HG03060 (cell line): Measurements from ENCODE around the gene KRTAP2-3.
"Not testable (repeated sequence)": the region's sequence is repeated elsewhere in the genome, so short reads cannot be mapped to it uniquely, and the experiment has no call there.

Experiments
- ATAC-seq: cut with Tn5 transposase; IDR thresholded peaks from one replicate; pipeline ENCODE4 v1.9.1; 2021; ENCODE audit warnings: low read depth, moderate number of reproducible peaks; ENCODE audit not compliant: unreplicated experiment

Gene KRTAP2-3, protein sequence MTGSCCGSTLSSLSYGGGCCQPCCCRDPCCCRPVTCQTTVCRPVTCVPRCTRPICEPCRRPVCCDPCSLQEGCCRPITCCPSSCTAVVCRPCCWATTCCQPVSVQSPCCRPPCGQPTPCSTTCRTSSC

DNA sequence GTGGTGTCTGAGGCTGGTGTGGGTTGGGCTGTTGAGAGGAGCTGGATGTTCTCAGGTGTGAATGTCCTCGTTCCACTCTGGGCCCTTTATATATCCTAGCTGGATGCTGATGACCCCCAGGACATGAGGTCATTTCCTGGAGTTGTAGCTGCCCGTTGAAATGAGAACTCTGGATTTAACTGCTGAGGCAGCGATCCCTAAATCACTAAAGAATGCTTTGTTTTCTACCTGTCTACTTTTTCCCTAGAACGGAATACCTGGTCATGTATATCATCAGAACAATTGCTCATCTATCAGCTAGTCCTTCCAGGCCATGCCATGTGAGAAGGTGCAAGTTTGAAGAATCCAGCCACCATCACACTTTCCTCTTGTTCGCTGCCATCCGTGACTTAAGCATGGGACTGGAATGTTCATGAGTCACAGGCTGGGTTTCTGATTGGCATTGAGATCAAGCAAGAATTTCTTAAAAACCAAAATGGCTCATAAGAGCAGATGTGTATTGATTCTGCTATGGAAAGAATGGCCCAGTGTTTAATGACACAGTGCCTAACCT is at the start of gene KRTAP2-3:
Gene KRTAP2-3 (minus strand): TSS at position 63 of the 553 bp plus-strand sequence. CDS start 64 bp downstream, outside the sequence.
- no peak for ATAC-seq

- not testable (repeated sequence) for ATAC-seq
These were observed 48.9 kb upstream of the KRTAP2-3 start for GRCh38 chr17:41108728-41109386.

DNA sequence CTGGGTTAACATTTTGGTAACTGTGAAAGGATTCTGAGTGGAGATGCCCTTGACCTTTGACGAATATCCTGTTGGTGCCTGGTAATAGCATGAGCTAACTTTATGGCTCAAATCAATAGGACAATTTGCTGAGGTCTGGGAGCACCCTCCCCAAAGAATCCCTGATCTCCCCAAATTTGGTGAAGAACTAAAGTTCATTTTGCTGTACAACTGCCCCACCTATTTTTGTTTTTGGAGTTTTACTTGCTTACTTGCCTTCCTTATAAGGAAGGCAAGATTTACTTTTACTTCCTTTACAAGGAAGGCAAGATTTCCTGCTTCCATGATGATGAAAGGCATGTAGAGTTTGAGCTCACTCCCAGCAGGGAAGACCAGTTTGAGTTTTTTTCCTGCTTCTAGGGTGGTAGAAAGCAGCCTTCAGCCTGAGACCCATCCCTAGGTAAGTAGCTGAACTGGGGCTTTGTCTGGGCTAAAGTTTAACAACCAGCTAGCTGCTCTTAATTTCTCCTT is 48.1 kb upstream of the KRTAP2-3 start:
- ATAC-seq: no peak

- not testable (repeated sequence) for ATAC-seq
These were observed 45.4 kb upstream of the KRTAP2-3 start, which contains the start of gene KRTAP4-9 for GRCh38 chr17:41105347-41105746. TSS of gene KRTAP4-9 (plus strand) at chr17:41105389. CDS start at chr17:41105389, 0 bp downstream.

- ATAC-seq: not testable (repeated sequence)
These were observed 44.6 kb upstream of the KRTAP2-3 start for GRCh38 chr17:41104386-41105038.

DNA sequence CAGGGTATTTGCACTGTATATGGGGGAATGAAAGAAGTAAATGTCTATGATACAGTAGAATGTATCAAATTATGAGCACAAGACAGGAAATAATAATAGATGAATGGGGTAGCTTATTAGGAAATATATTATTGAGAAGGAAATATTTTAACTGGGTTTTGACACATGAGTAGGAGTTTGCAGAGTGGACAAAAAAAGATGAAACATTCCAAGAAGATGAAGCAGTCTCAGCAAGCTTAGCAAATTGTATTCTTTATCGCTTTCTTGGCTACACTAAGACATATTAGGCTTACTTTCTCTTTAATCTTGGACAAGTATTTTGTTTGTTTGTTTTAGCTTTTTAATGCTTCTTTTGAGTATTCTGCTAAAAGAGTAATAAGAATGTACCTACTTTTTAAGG is 44.0 kb upstream of the KRTAP2-3 start:
- ATAC-seq: no peak

DNA sequence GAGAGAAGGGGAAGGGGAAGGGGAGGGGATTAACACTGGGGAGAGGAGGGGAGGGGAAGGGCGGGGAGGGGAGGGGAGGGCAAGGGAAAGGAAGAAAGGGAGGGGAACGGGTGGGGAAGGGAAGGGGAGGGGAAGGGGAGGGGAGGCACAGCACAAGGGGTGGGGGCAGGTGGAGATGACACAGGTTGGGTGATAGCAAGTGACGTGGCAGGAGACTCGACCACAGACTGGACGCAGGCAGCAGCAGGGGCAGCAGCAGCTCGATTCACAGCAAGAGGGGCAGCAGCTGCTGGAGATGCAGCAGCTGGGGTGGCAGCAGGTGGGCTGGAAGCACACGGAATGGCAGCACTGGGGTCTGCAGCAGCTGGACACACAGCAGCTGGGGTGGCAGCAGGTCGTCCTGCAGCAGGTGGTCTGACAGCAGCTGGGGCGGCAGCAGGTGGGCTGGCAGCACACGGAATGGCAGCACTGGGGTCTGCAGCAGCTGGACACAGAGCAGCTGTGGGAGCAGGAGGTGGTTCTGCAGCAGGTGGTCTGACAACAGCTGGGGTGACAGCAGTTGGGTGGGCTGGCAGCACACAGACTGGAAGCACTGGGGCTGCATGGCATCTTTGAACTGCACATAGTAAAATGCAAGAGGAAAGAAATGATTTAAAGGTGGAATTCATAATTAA is 41.8 kb upstream of the KRTAP2-3 start, which contains the start of gene KRTAP4-16:
Gene KRTAP4-16 (minus strand): TSS at position 624 of the 674 bp plus-strand sequence. CDS start 0 bp downstream, at position 624.
- ATAC-seq: no peak

DNA sequence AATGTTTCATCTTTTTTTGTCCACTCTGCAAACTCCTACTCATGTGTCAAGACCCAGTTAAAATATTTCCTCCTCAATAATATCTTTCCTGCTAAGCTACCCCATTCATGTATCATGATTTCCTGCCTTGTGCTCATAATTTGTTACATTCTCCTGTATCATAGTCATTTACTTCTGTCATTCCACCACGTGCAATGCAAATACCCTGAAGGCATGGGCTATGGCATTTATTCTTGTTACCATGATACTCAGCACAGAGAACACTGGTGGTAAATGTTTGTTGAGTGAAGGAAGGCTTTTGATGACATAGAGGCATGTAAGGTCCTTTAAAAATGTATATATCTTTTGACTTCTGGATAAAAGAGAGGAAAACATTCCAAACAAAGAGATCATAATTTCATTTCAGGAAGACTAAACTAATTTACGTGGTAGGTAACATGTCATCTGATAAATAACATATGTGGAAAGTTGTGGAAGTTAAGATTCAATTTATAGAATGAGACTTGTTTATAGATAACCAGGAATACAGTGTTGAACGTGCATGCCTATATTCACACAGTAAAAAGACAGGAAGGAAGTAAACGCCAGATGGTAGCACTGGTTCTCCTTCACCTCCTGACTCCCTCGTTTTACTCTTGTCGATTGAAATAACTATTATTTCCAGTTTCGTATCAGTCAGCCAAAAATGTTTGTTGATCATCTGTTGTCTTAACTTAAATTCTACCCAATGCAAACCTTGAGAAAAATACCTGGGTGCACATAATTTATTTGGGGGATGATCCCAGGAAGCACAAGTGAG is 40.0 kb upstream of the KRTAP2-3 start:
- not testable (repeated sequence) for ATAC-seq

- no peak for ATAC-seq
These were observed 38.6 kb upstream of the KRTAP2-3 start for GRCh38 chr17:41098481-41098880.

DNA sequence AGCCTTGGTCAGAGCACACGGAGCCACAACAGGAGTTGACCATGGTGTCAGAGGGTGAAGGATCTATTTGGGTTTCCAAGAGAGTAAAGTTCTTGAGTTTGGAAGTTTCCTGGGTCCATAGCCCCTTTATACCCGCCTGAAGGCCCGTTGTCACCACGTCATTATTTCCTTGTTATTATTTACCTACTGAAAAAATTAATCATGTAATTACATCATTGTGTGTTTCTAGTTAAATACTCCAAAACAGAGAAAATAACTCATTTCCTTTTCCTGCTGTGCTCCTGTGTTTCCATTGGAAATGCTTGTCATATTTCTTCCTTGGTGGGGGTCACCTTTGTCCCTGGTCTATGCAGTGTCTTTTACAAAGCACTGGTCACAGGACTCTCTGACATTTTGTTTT is 38.1 kb upstream of the KRTAP2-3 start, which contains the start of gene KRTAP4-8:
Gene KRTAP4-8 (minus strand): TSS at position 101 of the 400 bp plus-strand sequence. CDS start 58 bp downstream, at position 43.
- ATAC-seq: no peak

- no peak for ATAC-seq
These were observed 36.1 kb upstream of the KRTAP2-3 start for GRCh38 chr17:41096055-41096454.

- not testable (repeated sequence) for ATAC-seq
These were observed 28.9 kb upstream of the KRTAP2-3 start for GRCh38 chr17:41088760-41089352.

- ATAC-seq: not testable (repeated sequence)
These were observed 24.4 kb upstream of the KRTAP2-3 start, which contains the start of gene KRTAP4-7 for GRCh38 chr17:41084100-41084856. TSS of gene KRTAP4-7 (plus strand) at chr17:41084150. CDS start at chr17:41084207, 57 bp downstream.

DNA sequence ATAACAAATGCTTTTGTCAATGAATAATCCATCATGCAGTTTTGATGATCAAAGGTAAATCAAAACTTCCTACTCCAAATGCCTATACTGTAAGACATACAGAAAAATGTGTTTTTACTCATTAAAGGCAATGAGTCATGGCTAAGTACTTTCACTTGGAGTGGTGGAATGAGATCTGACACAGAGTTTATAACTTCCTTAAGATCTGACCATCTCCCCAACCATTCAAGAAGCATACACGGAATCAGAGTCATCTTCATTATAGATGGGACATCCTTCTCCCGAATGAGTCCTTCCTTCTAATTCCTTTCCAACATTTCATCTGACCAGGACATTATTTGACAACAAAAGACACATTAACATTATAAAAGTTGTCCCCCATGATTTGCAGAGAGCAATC is 23.5 kb upstream of the KRTAP2-3 start:
- ATAC-seq: not testable (repeated sequence)

GRCh38 chr17:41082626-41083025 is 22.7 kb upstream of the KRTAP2-3 start:
- no peak for ATAC-seq

DNA sequence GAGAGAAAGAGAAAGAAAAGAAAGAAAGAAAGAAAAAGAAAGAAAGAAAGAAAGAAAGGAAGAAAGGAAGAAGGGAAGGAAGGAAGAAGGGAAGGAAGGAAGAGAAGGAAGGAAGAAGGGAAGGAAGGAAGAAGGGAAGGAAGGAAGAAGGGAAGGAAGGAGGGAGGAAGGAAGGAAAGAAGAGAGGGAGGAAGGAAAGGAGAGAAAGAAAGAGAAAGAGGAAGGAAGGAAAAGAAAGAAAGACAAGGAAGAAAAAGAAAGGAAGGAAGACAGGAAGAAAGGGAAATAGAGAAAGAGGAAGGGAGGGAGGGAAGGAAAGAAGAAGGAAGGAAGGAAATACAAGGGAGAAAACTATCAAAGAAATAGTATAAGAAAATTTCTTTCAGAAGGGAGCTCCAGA is 16.9 kb upstream of the KRTAP2-3 start:
- ATAC-seq: no peak

GRCh38 chr17:41073676-41074075 is 13.8 kb upstream of the KRTAP2-3 start:
- no peak for ATAC-seq
